ENCODE measurements around the gene DOCK9. TPM values are rescaled to one million over a fixed set of nuclear protein-coding genes. Genes with fewer than 3 reads are reported as not detected.

DOCK9 gene
- total RNA-seq, 1 experiment from 2014 or later: 31.7 TPM

- Histone ChIP-seq H3K36me3 (ENCODE audit: low read depth, low read length) (no peaks in the 10 kb centered on the region), H3K79me2 (ENCODE audit: low read length) (no peaks in the 10 kb centered on the region), H3K9me3 (ENCODE audit: low read length) (no peaks in the 10 kb centered on the region), H3K27ac (ENCODE audit: low read length) (no peak overlapping the region), H3K4me3 (ENCODE audit: low read length) (no peak overlapping the region), H2AFZ (ENCODE audit: low read length) (no peak overlapping the region), H4K20me1 (ENCODE audit: low read length) (no peaks in the 10 kb centered on the region), H3K4me2 (ENCODE audit: low read length) (no peak overlapping the region), H3K9ac (ENCODE audit: low read length) (no peak overlapping the region), H3K9me2 (replicated peaks; ENCODE audit: low read length) (no peaks in the 10 kb centered on the region), H3K4me1 (ENCODE audit: insufficient read depth, low read length) (no peaks in the 10 kb centered on the region), H3F3A (ENCODE audit: low read length, unreplicated experiment) (no peaks in the 10 kb centered on the region), H3K27me3 (ENCODE audit: low read length) (no peaks in the 10 kb centered on the region)
- ATAC-seq (no peak), DNase-seq (no peak)
- POLR2A ChIA-PET (ENCODE audit: unreplicated experiment): no interaction called here
- intact Hi-C loops (cut with micrococcal nuclease): loop anchor here (10.0 kb wide), 1 partner anchor 274 kb away; the partner anchor contains the start of gene STK24
- TF ChIP-seq EZH2phosphoT487 (IDR thresholded peaks at IDR 0.05; ENCODE audit: borderline replicate concordance, low read length): no peak
- BruUV-seq (replicated peaks): no TSS peak
- CTCF ChIA-PET: no interaction called here
Observed at GRCh38 chr13:98848746-98849145, 129.1 kb downstream of the DOCK9 start.

GRCh38 chr13:98847780-98848179 lies 130.1 kb downstream of the DOCK9 start:
- no peak for DNase-seq
- H3K79me2 ChIP-seq (ENCODE audit: low read length): no peaks in the 10 kb centered on the region
- H4K20me1 ChIP-seq (ENCODE audit: low read length): no peaks in the 10 kb centered on the region
- H3K4me2 ChIP-seq (ENCODE audit: low read length): no peak overlapping the region
- ATAC-seq: no peak
- no peak overlapping the region for H3K4me3 ChIP-seq (ENCODE audit: low read length)
- H3F3A ChIP-seq (ENCODE audit: low read length, unreplicated experiment): no peaks in the 10 kb centered on the region
- no peaks in the 10 kb centered on the region for H3K27me3 ChIP-seq (ENCODE audit: low read length)
- no peaks in the 10 kb centered on the region for H3K9me2 ChIP-seq (replicated peaks; ENCODE audit: low read length)
- ChIA-PET CTCF (no interaction called here), POLR2A (ENCODE audit: unreplicated experiment) (no interaction called here)
- BruUV-seq (replicated peaks): no TSS peak
- H3K4me1 ChIP-seq (ENCODE audit: insufficient read depth, low read length): no peaks in the 10 kb centered on the region
- H3K27ac ChIP-seq (ENCODE audit: low read length): no peak overlapping the region
- no peak overlapping the region for H3K9ac ChIP-seq (ENCODE audit: low read length)
- no peak overlapping the region for H2AFZ ChIP-seq (ENCODE audit: low read length)
- intact Hi-C loops (cut with micrococcal nuclease): loop anchor here (10.0 kb wide), 1 partner anchor 273 kb away; the partner anchor contains the start of gene STK24
- H3K36me3 ChIP-seq (ENCODE audit: low read depth, low read length): no peaks in the 10 kb centered on the region
- no peaks in the 10 kb centered on the region for H3K9me3 ChIP-seq (ENCODE audit: low read length)
- TF ChIP-seq EZH2 (IDR thresholded peaks at IDR 0.05; ENCODE audit: low read length, unreplicated experiment): no peak

GRCh38 chr13:98846986-98847385 lies 130.9 kb downstream of the DOCK9 start:
- Histone ChIP-seq H3F3A (ENCODE audit: low read length, unreplicated experiment) (no peaks in the 10 kb centered on the region), H3K9me2 (replicated peaks; ENCODE audit: low read length) (no peaks in the 10 kb centered on the region), H3K27me3 (ENCODE audit: low read length) (no peaks in the 10 kb centered on the region), H3K9ac (ENCODE audit: low read length) (no peak overlapping the region), H3K4me1 (ENCODE audit: insufficient read depth, low read length) (no peaks in the 10 kb centered on the region), H3K27ac (ENCODE audit: low read length) (no peak overlapping the region), H3K4me3 (ENCODE audit: low read length) (no peak overlapping the region), H3K79me2 (ENCODE audit: low read length) (no peaks in the 10 kb centered on the region), H3K9me3 (ENCODE audit: low read length) (no peaks in the 10 kb centered on the region), H2AFZ (ENCODE audit: low read length) (no peak overlapping the region), H3K36me3 (ENCODE audit: low read depth, low read length) (no peaks in the 10 kb centered on the region), H4K20me1 (ENCODE audit: low read length) (no peaks in the 10 kb centered on the region), H3K4me2 (ENCODE audit: low read length) (no peak overlapping the region)
- TF ChIP-seq EZH2 (IDR thresholded peaks at IDR 0.05; ENCODE audit: low read length, unreplicated experiment): no peak
- no peak for TF ChIP-seq EZH2phosphoT487 (IDR thresholded peaks at IDR 0.05; ENCODE audit: borderline replicate concordance, low read length)
- no peak for TF ChIP-seq CTCF (conservative IDR thresholded peaks at IDR 0.05; ENCODE audit: low read depth, low read length)
- ATAC-seq (no peak), DNase-seq (no peak)
- ChIA-PET CTCF (no interaction called here), POLR2A (ENCODE audit: unreplicated experiment) (no interaction called here)
- intact Hi-C loops (cut with micrococcal nuclease): loop anchor here (10.0 kb wide), 1 partner anchor 272 kb away; the partner anchor contains the start of gene STK24
- no TSS peak for BruUV-seq (replicated peaks)

- intact Hi-C loops (cut with micrococcal nuclease): loop anchor here (10.0 kb wide), 1 partner anchor 272 kb away; the partner anchor contains the start of gene STK24
- Histone ChIP-seq H3K9ac (ENCODE audit: low read length) (no peak overlapping the region), H2AFZ (ENCODE audit: low read length) (no peak overlapping the region), H3K27me3 (ENCODE audit: low read length) (no peaks in the 10 kb centered on the region), H3K9me2 (replicated peaks; ENCODE audit: low read length) (no peaks in the 10 kb centered on the region), H3K79me2 (ENCODE audit: low read length) (no peaks in the 10 kb centered on the region), H3K4me2 (ENCODE audit: low read length) (no peak overlapping the region), H3K4me3 (ENCODE audit: low read length) (no peak overlapping the region), H3F3A (ENCODE audit: low read length, unreplicated experiment) (no peaks in the 10 kb centered on the region), H3K9me3 (ENCODE audit: low read length) (no peaks in the 10 kb centered on the region), H3K4me1 (ENCODE audit: insufficient read depth, low read length) (no peaks in the 10 kb centered on the region), H3K36me3 (ENCODE audit: low read depth, low read length) (no peaks in the 10 kb centered on the region), H4K20me1 (ENCODE audit: low read length) (no peaks in the 10 kb centered on the region), H3K27ac (ENCODE audit: low read length) (no peak overlapping the region)
- DNase-seq (no peak), ATAC-seq (no peak)
- CTCF ChIA-PET: no interaction called here
- POLR2A ChIA-PET (ENCODE audit: unreplicated experiment): no interaction called here
- BruUV-seq (replicated peaks): no TSS peak
- no peak for TF ChIP-seq EZH2 (IDR thresholded peaks at IDR 0.05; ENCODE audit: low read length, unreplicated experiment)
- TF ChIP-seq CTCF (conservative IDR thresholded peaks at IDR 0.05; ENCODE audit: low read depth, low read length): no peak
- no peak for TF ChIP-seq EZH2phosphoT487 (IDR thresholded peaks at IDR 0.05; ENCODE audit: borderline replicate concordance, low read length)
Observed at GRCh38 chr13:98846521-98846920, 131.3 kb downstream of the DOCK9 start.
